GM18526 (cell line): ENCODE results near the gene GNS.

Experiments
- POLR2A ChIP-seq: IDR thresholded peaks from 3 replicates; pipeline ENCODE4 v1.6.1; 2011; ENCODE audit not compliant: insufficient read length; ENCODE audit errors: extremely low read depth

The GNS gene

GRCh38 chr12:64722835-64723234 lies 36.4 kb downstream of the GNS start:
- TF ChIP-seq POLR2A = no peak

GRCh38 chr12:64720884-64721283 lies 38.3 kb downstream of the GNS start:
- no peak for TF ChIP-seq POLR2A

- TF ChIP-seq POLR2A = no peak
Measured at GRCh38 chr12:64718649-64719048, 40.6 kb downstream of the GNS start.

GRCh38 chr12:64716839-64717455 lies 42.3 kb downstream of the GNS start:
- no peak for TF ChIP-seq POLR2A

GRCh38 chr12:64716371-64716770 lies 42.8 kb downstream of the GNS start:
- TF ChIP-seq POLR2A = no peak

GRCh38 chr12:64714551-64714968 lies 44.6 kb downstream of the GNS start:
- TF ChIP-seq POLR2A = no peak

GRCh38 chr12:64713376-64713775 lies 45.8 kb downstream of the GNS start:
- TF ChIP-seq POLR2A = no peak

GRCh38 chr12:64709429-64709828 lies 49.8 kb downstream of the GNS start:
- TF ChIP-seq POLR2A = no peak

- TF ChIP-seq POLR2A = no peak
Measured at GRCh38 chr12:64707926-64708325, 51.3 kb downstream of the GNS start.

- TF ChIP-seq POLR2A = no peak
Measured at GRCh38 chr12:64707362-64707761, 51.8 kb downstream of the GNS start.

- no peak for TF ChIP-seq POLR2A
Measured at GRCh38 chr12:64706857-64707256, 52.3 kb downstream of the GNS start.

GRCh38 chr12:64706306-64706705 lies 52.9 kb downstream of the GNS start:
- no peak for TF ChIP-seq POLR2A

GRCh38 chr12:64701283-64701682 lies 57.9 kb downstream of the GNS start:
- no peak for TF ChIP-seq POLR2A

GRCh38 chr12:64700532-64700931 lies 58.7 kb downstream of the GNS start:
- no peak for TF ChIP-seq POLR2A

- no peak for TF ChIP-seq POLR2A
Measured at GRCh38 chr12:64699504-64700115, 59.6 kb downstream of the GNS start.

GRCh38 chr12:64696080-64696741 lies 63.0 kb downstream of the GNS start:
- TF ChIP-seq POLR2A = no peak
